K562 (cell line): Measurements from ENCODE around the gene TTYH2. TPM values are rescaled to one million over a fixed set of nuclear protein-coding genes. Genes with fewer than 3 reads are reported as not detected.

Source experiments
- ATAC-seq: fragments of 200-7000 bp; cut with Tn5 transposase; 3 replicates; pipeline ENCODE4 v1.9.1; 2020; ENCODE audit warnings: moderate library complexity
- BruUV-seq: library from RNA; stranded (reverse); fragments of 400-500 nt; replicated peaks from 2 replicates; lab custom pipeline; 2021; lab: Mats Ljungman, UMichigan
- CTCF ChIA-PET: fragments of 300-600 bp; formaldehyde crosslinking; extraction: SDS; loops from one replicate; lab custom pipeline; 2021; ENCODE audit warnings: low intra/inter-chr PET ratio; lab: Yijun Ruan, JAX
- POLR2A ChIA-PET: fragments of 300-600, 350-650 bp; sonication (Branson Sonifier 250); formaldehyde crosslinking; extraction: SDS; loops from one replicate; lab custom pipeline; 2021; ENCODE audit warnings: antibody characterized with exemption, inconsistent platforms; lab: Yijun Ruan, JAX
- DNase-seq, 4 experiments: peaks; one replicate each; pipeline versions ENCODE4 v3.0.0 to v3.0.0-alpha.2; 2011 to 2018; ENCODE audit warnings: low spot score in 3 of 4, mixed read lengths in 3 of 4; ENCODE audit errors: extremely low read depth in 1 of 4
- FAIRE-seq: peaks from 2 replicates; lab custom pipeline; 2011; peaks lifted over from hg19 to GRCh38; lab: Jason Lieb, UNC
- H2AFZ ChIP-seq: 2 replicates; pipeline ENCODE4 v1.6.0; 2011; ENCODE audit warnings: low read depth, low read length, control low read depth, inconsistent platforms
- H3K27ac ChIP-seq: fragments of 200-600 bp; 3 replicates; pipeline ENCODE4 v1.8.0; 2011; ENCODE audit warnings: low read depth, mild to moderate bottlenecking, control low read depth, inconsistent platforms, low read length, moderate library complexity, mixed read lengths; ENCODE audit errors: extremely low read depth
- H3K27me3 ChIP-seq, 2 experiments: fragments of 300-600 bp in 1 of 2; 2 replicates in 1 of 2; 3 replicates in 1 of 2; pipeline versions ENCODE4 v1.6.0 to v1.8.0; 2011; ENCODE audit warnings: inconsistent platforms in 2 of 2, low read length in 2 of 2, mild to moderate bottlenecking in 1 of 2, mixed read lengths in 1 of 2, moderate library complexity in 1 of 2; ENCODE audit not compliant: control insufficient read depth in 2 of 2, insufficient read depth in 2 of 2
- H3K36me3 ChIP-seq: fragments of 300-600 bp; 3 replicates; pipeline ENCODE4 v1.8.0; 2011; ENCODE audit warnings: mild to moderate bottlenecking, low read length, inconsistent platforms; ENCODE audit not compliant: control insufficient read depth, insufficient read depth
- H3K4me1 ChIP-seq, 2 experiments: fragments of 200-600 bp in 1 of 2; replicated peaks in 1 of 2; 2 replicates in 1 of 2; 3 replicates in 1 of 2; pipeline versions ENCODE4 v1.5.1 to v1.8.0; 2011; ENCODE audit warnings: inconsistent platforms in 2 of 2, low read length in 2 of 2, mild to moderate bottlenecking in 1 of 2, mixed read lengths in 1 of 2, moderate library complexity in 1 of 2; ENCODE audit not compliant: control insufficient read depth in 2 of 2, insufficient read depth in 2 of 2
- H3K4me2 ChIP-seq: 2 replicates; pipeline ENCODE4 v1.6.1; 2011; ENCODE audit warnings: low read length, control low read depth, inconsistent platforms, mixed read lengths; ENCODE audit not compliant: insufficient read depth
- H3K4me3 ChIP-seq: fragments of 200-600 bp; sonication (generic), shearing (Covaris generic); 2 replicates; pipeline ENCODE4 v1.5.1; 2016; ENCODE audit warnings: control low read depth, inconsistent platforms
- H3K79me2 ChIP-seq: fragments of 200-600 bp; 3 replicates; pipeline ENCODE4 v1.8.0; 2011; ENCODE audit warnings: low read length, inconsistent platforms; ENCODE audit not compliant: control insufficient read depth, insufficient read depth
- H3K9ac ChIP-seq, 2 experiments: 2 replicates each; pipeline versions ENCODE4 v1.6.0 to v1.6.1; 2011; ENCODE audit warnings: low read depth in 2 of 2, low read length in 2 of 2, control low read depth in 1 of 2, inconsistent platforms in 1 of 2, mild to moderate bottlenecking in 1 of 2, mixed read lengths in 1 of 2; ENCODE audit not compliant: insufficient read depth in 1 of 2
- H3K9me1 ChIP-seq: one replicate; pipeline ENCODE4 v1.6.0; 2011; ENCODE audit warnings: inconsistent platforms, mild to moderate bottlenecking, low read length, moderate library complexity; ENCODE audit not compliant: control insufficient read depth, insufficient read depth
- H3K9me3 ChIP-seq: replicated peaks from 2 replicates; pipeline ENCODE4 v1.5.1; 2011; ENCODE audit warnings: low read depth, low read length, inconsistent platforms; ENCODE audit not compliant: control insufficient read depth, insufficient read depth
- H4K20me1 ChIP-seq: replicated peaks from 2 replicates; pipeline ENCODE4 v1.6.1; 2011; ENCODE audit warnings: low read length, inconsistent platforms, mixed read lengths; ENCODE audit not compliant: control insufficient read depth, insufficient read depth
- GTF2E2 ChIP-seq: fragments of 200-800 bp; sonication (Bioruptor generic); IDR thresholded peaks from 2 replicates; pipeline ENCODE4 v1.6.1; 2016; ENCODE audit warnings: missing genetic modification characterization, missing compliant biosample characterization
- HDAC1 ChIP-seq, 2 experiments: fragments of 450-650 bp; IDR thresholded peaks; 2 replicates each; pipeline ENCODE4 v1.6.1; 2016 to 2017; ENCODE audit warnings: inconsistent platforms in 1 of 2, mild to moderate bottlenecking in 1 of 2, moderate library complexity in 1 of 2
- IRF2 ChIP-seq: sonication (generic); formaldehyde crosslinking; IDR thresholded peaks from 2 replicates; pipeline ENCODE4 v1.8.1; 2022; ENCODE audit warnings: mild to moderate bottlenecking, missing genetic modification reagents
- NCOA1 ChIP-seq: fragments of 450-650 bp; IDR thresholded peaks from 2 replicates; pipeline ENCODE4 v1.6.1; 2016; ENCODE audit warnings: low read depth
- RBM14 ChIP-seq: fragments of 200-400 bp; formaldehyde crosslinking; IDR thresholded peaks from 2 replicates; pipeline ENCODE4 v1.6.1; 2018; ENCODE audit warnings: low read depth, mild to moderate bottlenecking, low read length, moderate library complexity, borderline replicate concordance; ENCODE audit not compliant: insufficient read depth
- RFX5 ChIP-seq: IDR thresholded peaks from 2 replicates; pipeline ENCODE4 v1.6.1; 2011; ENCODE audit warnings: low read depth, mild to moderate bottlenecking, improper control_type of control experiment, low read length
- ZFP1 ChIP-seq: fragments of 450-650 bp; formaldehyde crosslinking; IDR thresholded peaks from 2 replicates; pipeline ENCODE4 v1.4.0; 2020; ENCODE audit warnings: mild to moderate bottlenecking, mixed read lengths
- ZNF263 ChIP-seq: sonication (generic); formaldehyde crosslinking; IDR thresholded peaks from 2 replicates; pipeline ENCODE4 v1.8.0; 2022; ENCODE audit warnings: mild to moderate bottlenecking, missing genetic modification reagents, borderline replicate concordance
- ZNF324 ChIP-seq: fragments of 250-450 bp; sonication (Bioruptor Pico); IDR thresholded peaks from 2 replicates; pipeline ENCODE4 v1.4.0; 2020; ENCODE audit warnings: mild to moderate bottlenecking
- ZNF384 ChIP-seq: IDR thresholded peaks from 2 replicates; pipeline ENCODE4 v1.6.1; 2012; ENCODE audit warnings: low read depth, low read length, improper control_type of control experiment
- ZNF507 ChIP-seq: conservative IDR thresholded peaks from 2 replicates; pipeline ENCODE4 v1.6.1; 2017; ENCODE audit warnings: missing genetic modification characterization, missing compliant biosample characterization
- WGBS: fragments of 100-300 bp; shearing (Covaris generic); methylation state at CpG from one replicate; pipeline ENCODE4 v1.1.6; 2016; ENCODE audit warnings: low coverage, mixed read lengths; ENCODE audit not compliant: insufficient coverage; ENCODE audit errors: missing lambda C conversion rate; 5-methylcytosine and 5-hydroxymethylcytosine counted together
- in situ Hi-C: fragments of 300-500 bp; cut with MboI; formaldehyde crosslinking; loops from 4 replicates; pipeline ENCODE4 v1.15.0; 2018; ENCODE audit warnings: inconsistent platforms, mixed read lengths
- intact Hi-C: fragments of 100-400 bp; cut with micrococcal nuclease; formaldehyde crosslinking; loops from 2 replicates; pipeline ENCODE4 v1.14.2; 2022
- polyA plus RNA-seq, 8 experiments: library from polyadenylated mRNA; depleted of rRNA in 4 of 8; stranded (reverse) in 5 of 8; unstranded in 3 of 8; fragments of >200 nt; fragmentation: Nextera tagmentation in 2 of 8; fragmentation: Illumina TruSeq in 1 of 8; extraction: Ambion mirVana in 2 of 8; extraction: Trizol in 1 of 8; gene quantifications; 2 replicates each; pipeline versions ENCODE4 v1.2.1 to v1.2.3, GENCODE V29; 2011 to 2014; ENCODE audit warnings: inconsistent platforms in 1 of 8, missing spikeins in 1 of 8
- total RNA-seq, 7 experiments: library from RNA; depleted of rRNA in 6 of 7; stranded (reverse); fragments of >200 nt in 6 of 7; fragmentation: Illumina TruSeq in 2 of 7; extraction: Trizol in 2 of 7; gene quantifications; 2 replicates each; pipeline versions ENCODE4 v1.2.1 to v1.2.3, GENCODE V29; 2011 to 2021; ENCODE audit warnings: low replicate concordance in 1 of 7
- TF ChIP-seq, protein P1 (sequence below): fragments of 250-450 bp; sonication (Bioruptor Pico); IDR thresholded peaks from 2 replicates; pipeline ENCODE4 v1.6.1; 2021; ENCODE audit warnings: mild to moderate bottlenecking

Gene TTYH2
- total and polyA plus RNA-seq, 9 of the 15 experiments (the other 6 are each of a cell fraction or from before 2014, with no cell fraction given), result 0.03 to 2.0 (median 0.91) TPM

DNA sequence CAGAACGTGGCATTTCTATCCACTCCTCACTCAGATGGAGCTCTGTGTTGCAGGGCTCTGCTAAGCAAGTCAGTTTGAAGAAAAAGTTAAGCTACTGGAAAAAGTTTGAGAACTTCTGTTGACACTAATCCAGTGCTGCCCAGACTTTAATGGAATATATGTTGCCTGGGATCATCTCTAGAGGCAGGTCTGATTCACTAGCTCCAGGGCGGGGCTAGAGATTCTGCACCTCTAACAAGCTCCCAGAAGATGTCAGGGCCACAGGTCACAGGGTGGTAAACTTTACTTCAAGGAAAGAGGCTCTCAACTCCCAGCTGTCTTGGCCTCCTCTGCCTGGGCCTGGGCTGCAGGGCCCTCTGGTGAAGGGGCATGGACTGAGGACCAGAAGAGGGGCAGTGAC lies 6.8 kb downstream of the TTYH2 start:
- no peaks in the 10 kb centered on the region for H3K79me2 ChIP-seq
- H3K4me3 ChIP-seq, result no peak overlapping the region
- no peak for FAIRE-seq
- TF ChIP-seq RBM14 (no peak), ZNF507 (tag) (no peak), ZNF384 (no peak), NCOA1 (no peak), RFX5 (no peak), ZNF263 (CRISPR knock-in tag) (no peak), ZFP1 (CRISPR knock-in tag) (no peak), ZNF324 (CRISPR knock-in tag) (no peak), GTF2E2 (tag) (no peak), HDAC1 (IDR thresholded peaks at IDR 0.05) (no peak), IRF2 (no peak)
- TF ChIP-seq, protein P1, sequence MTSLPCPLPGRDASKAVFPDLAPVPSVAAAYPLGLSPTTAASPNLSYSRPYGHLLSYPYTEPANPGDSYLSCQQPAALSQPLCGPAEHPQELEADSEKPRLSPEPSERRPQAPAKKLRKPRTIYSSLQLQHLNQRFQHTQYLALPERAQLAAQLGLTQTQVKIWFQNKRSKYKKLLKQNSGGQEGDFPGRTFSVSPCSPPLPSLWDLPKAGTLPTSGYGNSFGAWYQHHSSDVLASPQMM, result no peak
- H3K9me3 ChIP-seq, result no peaks in the 10 kb centered on the region
- no peaks in the 10 kb centered on the region for H4K20me1 ChIP-seq
- H3K27me3 ChIP-seq, result no peaks in the 10 kb centered on the region
- no peaks in the 10 kb centered on the region for H3K36me3 ChIP-seq
- 63% methylated on average over 2 of the region's 2 CpGs for WGBS
- intact Hi-C loops (no loop called here), in situ Hi-C loops (no loop called here)
- peaks cover 4 to 5% of the 10 kb centered on the region in 2 experiments; a peak in 4 of 5 replicates for H3K4me1 ChIP-seq
- H2AFZ ChIP-seq, result no peak overlapping the region
- no peak for ATAC-seq
- no peak overlapping the region for H3K27ac ChIP-seq
- H3K4me2 ChIP-seq, result no peak overlapping the region
- DNase-seq, result no peak
- ChIA-PET POLR2A (interaction anchor here (0.7 to 1.2 kb wide), 3 partner anchors 14 to 50 kb away, joined by 3 to 6 read pairs (median 3); no protein-coding TSS in a partner anchor), CTCF (no interaction called here)
- no peaks in the 10 kb centered on the region for H3K9me1 ChIP-seq
- H3K9ac ChIP-seq, result peak overlapping the region in 1 of 2 experiments; percentile 36; a peak in 1 of 4 replicates
- no TSS peak for BruUV-seq
